ENCODE results near the gene KCNAB2.
"Not testable (repeated sequence)": the region's sequence is repeated elsewhere in the genome, so short reads cannot be mapped to it uniquely, and the experiment has no call there.

KCNAB2 gene

DNA sequence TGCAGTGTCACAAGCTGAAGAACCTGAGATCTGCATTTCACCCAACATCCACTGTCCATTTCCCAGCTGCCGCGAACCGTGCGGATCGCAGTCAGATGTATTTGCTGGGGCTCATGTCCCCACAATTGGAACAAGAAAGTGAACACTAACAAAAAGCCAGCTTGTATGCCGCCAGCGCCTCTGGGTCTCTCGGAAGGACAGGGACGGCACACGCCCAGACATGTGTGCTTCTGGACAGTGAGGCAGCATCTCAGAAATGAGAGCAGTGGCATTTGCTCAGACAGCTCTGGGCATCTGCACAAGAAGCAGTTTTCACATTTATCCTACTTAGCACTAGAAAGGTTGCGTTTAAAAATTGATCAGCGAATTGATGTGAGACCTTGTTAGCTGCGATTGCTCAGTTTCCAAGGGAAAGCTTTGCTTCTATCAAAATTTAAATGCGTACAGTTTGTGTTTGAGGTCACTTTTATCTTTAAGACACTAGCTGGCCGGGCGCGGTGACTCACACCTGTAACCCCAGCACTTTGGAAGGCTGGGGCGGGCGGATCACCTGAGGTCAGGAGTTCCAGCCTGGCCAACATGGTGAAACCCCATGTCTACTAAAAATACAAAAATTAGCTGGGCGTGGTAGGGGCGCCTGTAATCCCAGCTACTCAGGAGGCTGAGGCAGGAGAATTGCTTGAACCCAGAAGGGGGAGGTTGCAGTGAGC, 28.7 kb downstream of the KCNAB2 start:
- no peak for TF ChIP-seq Cebpa-rat (IDR thresholded peaks at IDR 0.05)
- no peaks in the 10 kb centered on the region for H3K9me3 ChIP-seq
- no peak overlapping the region for H3K9ac ChIP-seq
- H3K27me3 ChIP-seq = no peaks in the 10 kb centered on the region
- H3K36me3 ChIP-seq = peaks cover 95% of the 10 kb centered on the region
- no peak overlapping the region for H3K4me2 ChIP-seq
- H3K4me3 ChIP-seq = no peak overlapping the region
- H3K27ac ChIP-seq = no peak overlapping the region
- H4K20me1 ChIP-seq = peaks cover 99% of the 10 kb centered on the region
- H3K4me1 ChIP-seq = peaks cover 35% of the 10 kb centered on the region

GRCh38 chr1:6075748-6076147, 30.1 kb downstream of the KCNAB2 start:
- no peak for TF ChIP-seq Cebpa-rat (IDR thresholded peaks at IDR 0.05)
- H3K27me3 ChIP-seq = no peaks in the 10 kb centered on the region

GRCh38 chr1:6077061-6077460, 31.4 kb downstream of the KCNAB2 start:
- H3K4me3 ChIP-seq, H3K27ac ChIP-seq, H3K4me2 ChIP-seq, H3K27me3 ChIP-seq, H3K9ac ChIP-seq, H3K9me3 ChIP-seq: not testable (repeated sequence)
- peaks cover 87% of the 10 kb centered on the region for H3K36me3 ChIP-seq
- peaks cover 99% of the 10 kb centered on the region for H4K20me1 ChIP-seq
- peaks cover 49% of the 10 kb centered on the region for H3K4me1 ChIP-seq

More at GRCh38 chr1:6075748-6076147, 30.1 kb downstream of the KCNAB2 start:
- no peak overlapping the region for H3K4me2 ChIP-seq
- no peaks in the 10 kb centered on the region for H3K9me3 ChIP-seq
- no peak overlapping the region for H3K4me3 ChIP-seq
- peaks cover 49% of the 10 kb centered on the region for H3K4me1 ChIP-seq
- peaks cover 87% of the 10 kb centered on the region for H3K36me3 ChIP-seq
- no peak overlapping the region for H3K9ac ChIP-seq
- H4K20me1 ChIP-seq = peaks cover 99% of the 10 kb centered on the region
- H3K27ac ChIP-seq = no peak overlapping the region

- no peaks in the 10 kb centered on the region for H3K27me3 ChIP-seq
- peaks cover 87% of the 10 kb centered on the region for H3K36me3 ChIP-seq
- no peak overlapping the region for H3K4me2 ChIP-seq
- no peak overlapping the region for H3K4me3 ChIP-seq
- H3K4me1 ChIP-seq = peaks cover 50% of the 10 kb centered on the region
- no peaks in the 10 kb centered on the region for H3K9me3 ChIP-seq
- H4K20me1 ChIP-seq = peaks cover 99% of the 10 kb centered on the region
- no peak overlapping the region for H3K27ac ChIP-seq
- no peak for TF ChIP-seq Cebpa-rat (IDR thresholded peaks at IDR 0.05)
- H3K9ac ChIP-seq = no peak overlapping the region
These were observed 31.8 kb downstream of the KCNAB2 start for GRCh38 chr1:6077506-6077905.

DNA sequence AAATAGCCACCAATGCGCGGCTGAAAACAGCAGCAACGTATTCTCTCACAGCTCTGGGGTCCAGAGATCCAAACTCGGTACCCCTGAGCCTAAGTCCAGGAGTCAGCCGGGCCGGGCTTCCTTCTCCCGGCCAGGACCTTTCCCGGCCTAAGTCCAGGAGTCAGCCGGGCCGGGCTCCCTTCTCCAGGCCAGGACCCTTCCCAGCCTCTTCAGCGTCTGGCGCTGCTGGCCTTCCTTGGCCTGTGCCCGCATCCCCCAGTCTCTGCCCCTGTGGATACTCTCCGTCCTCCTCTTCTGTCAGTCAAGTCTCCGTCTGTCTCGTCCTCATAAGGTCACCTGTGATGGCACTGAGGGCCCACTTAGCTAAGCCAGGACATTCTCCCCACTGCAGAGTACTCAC, 32.2 kb downstream of the KCNAB2 start:
- H3K4me1 ChIP-seq = peaks cover 50% of the 10 kb centered on the region
- H4K20me1 ChIP-seq = peaks cover 99% of the 10 kb centered on the region
- H3K9ac ChIP-seq = no peak overlapping the region
- H3K4me2 ChIP-seq = peak overlapping the region; percentile 78; the same call in 1 of the 2 replicates
- no peak overlapping the region for H3K27ac ChIP-seq
- no peaks in the 10 kb centered on the region for H3K9me3 ChIP-seq
- H3K4me3 ChIP-seq = no peak overlapping the region
- TF ChIP-seq Cebpa-rat (IDR thresholded peaks at IDR 0.05) = no peak
- H3K36me3 ChIP-seq = peaks cover 87% of the 10 kb centered on the region
- H3K27me3 ChIP-seq = no peaks in the 10 kb centered on the region

- Histone ChIP-seq H3K4me1 (peaks cover 50% of the 10 kb centered on the region), H3K4me2 (peak overlapping the region; percentile 78), H3K9ac (0 out of 2 replicates have a peak overlapping the region, but pooled peaks have one; percentile 19), H3K27me3 (no peaks in the 10 kb centered on the region), H3K36me3 (peaks cover 85% of the 10 kb centered on the region), H3K27ac (peak overlapping the region; percentile 52; the same call in 1 of the 2 replicates), H3K9me3 (no peaks in the 10 kb centered on the region), H3K4me3 (no peak overlapping the region; the same call in 1 of the 2 replicates), H4K20me1 (peaks cover 97% of the 10 kb centered on the region)
- no peak for TF ChIP-seq Cebpa-rat (IDR thresholded peaks at IDR 0.05)
These were observed 34.8 kb downstream of the KCNAB2 start for GRCh38 chr1:6080469-6080868.

DNA sequence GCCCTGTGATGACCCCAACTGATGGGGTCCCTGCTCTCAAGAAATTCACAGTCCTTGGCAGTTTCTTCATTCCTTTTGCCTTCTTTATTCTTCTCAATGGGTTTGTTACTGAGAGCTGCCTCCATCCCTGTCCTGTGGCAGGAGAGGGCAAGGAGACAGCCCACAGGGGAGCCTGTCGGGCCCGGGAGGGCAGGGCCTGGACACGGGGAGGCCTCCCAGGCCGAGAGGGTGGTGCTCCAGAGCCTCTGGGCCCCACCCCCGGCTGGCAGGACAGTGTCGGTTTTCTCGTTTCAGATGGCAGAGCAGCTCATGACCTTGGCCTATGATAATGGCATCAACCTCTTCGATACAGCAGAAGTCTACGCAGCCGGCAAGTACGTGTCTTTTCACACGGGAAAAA, 36.2 kb downstream of the KCNAB2 start:
- no peaks in the 10 kb centered on the region for H3K9me3 ChIP-seq
- H4K20me1 ChIP-seq = peaks cover 86% of the 10 kb centered on the region
- H3K27ac ChIP-seq = no peak overlapping the region; the same call in 1 of the 2 replicates
- peaks cover 50% of the 10 kb centered on the region for H3K4me1 ChIP-seq
- H3K27me3 ChIP-seq = no peaks in the 10 kb centered on the region
- no peak overlapping the region for H3K4me2 ChIP-seq
- no peak overlapping the region for H3K9ac ChIP-seq
- TF ChIP-seq Cebpa-rat (IDR thresholded peaks at IDR 0.05) = no peak
- H3K4me3 ChIP-seq = no peak overlapping the region
- H3K36me3 ChIP-seq = peaks cover 76% of the 10 kb centered on the region

DNA sequence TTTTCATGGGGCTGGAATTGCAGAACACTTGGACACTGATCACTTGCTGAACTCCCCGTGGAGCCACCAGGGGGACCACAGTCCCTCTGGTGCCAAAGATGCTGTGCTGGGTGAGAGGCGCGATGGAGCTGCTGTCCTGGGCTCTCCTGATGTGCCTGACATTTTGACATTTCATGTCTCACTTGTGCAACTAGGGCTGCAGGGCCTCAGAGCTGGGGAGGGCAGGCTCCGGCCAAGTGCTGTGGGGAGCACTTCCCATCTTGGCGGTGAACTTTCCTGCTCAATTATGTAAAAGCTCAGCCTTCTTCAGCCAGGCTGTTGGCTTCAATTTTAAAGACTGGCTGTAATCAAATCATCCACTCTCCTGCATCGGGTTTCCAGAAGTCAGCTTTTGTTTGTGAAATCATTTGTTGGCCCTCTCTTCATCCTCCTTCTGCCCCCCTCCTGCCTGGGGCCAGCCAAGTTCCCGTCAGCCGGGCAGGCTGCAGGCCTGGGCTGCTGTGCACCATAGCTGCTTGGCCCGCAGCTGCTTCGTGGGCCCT, 36.8 kb downstream of the KCNAB2 start:
- peaks cover 53% of the 10 kb centered on the region for H3K4me1 ChIP-seq
- H3K36me3 ChIP-seq = peaks cover 73% of the 10 kb centered on the region

DNA sequence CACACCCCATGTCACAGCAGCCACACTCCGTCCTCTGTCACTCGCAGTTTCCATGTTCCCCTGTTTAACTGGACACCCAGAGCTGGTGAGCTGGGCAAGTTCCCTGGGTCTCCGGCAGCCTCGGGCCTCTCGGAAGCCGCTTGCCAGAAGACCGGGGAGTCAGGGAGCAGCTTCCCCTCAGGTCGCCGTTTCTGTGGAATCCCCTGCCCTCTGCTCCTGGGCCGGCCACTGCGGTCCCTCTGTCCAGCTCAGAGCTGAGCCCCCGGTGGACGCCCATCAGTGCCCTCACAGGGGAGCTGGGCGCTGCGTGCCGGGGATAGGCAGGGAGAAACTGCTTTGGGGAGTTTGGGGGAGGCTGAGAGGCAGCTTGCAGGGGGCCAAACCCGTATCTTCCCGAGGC, 37.7 kb downstream of the KCNAB2 start:
- TF ChIP-seq Cebpa-rat (IDR thresholded peaks at IDR 0.05) = no peak
- Histone ChIP-seq H3K4me2 (no peak overlapping the region), H3K27ac (no peak overlapping the region; the same call in 1 of the 2 replicates), H3K4me1 (peaks cover 45% of the 10 kb centered on the region), H3K36me3 (peaks cover 66% of the 10 kb centered on the region), H4K20me1 (peaks cover 71% of the 10 kb centered on the region), H3K9me3 (no peaks in the 10 kb centered on the region), H3K27me3 (no peaks in the 10 kb centered on the region), H3K4me3 (no peak overlapping the region), H3K9ac (no peak overlapping the region)

More for the DNA sequence above, 36.8 kb downstream of the KCNAB2 start:
- no peak overlapping the region for H3K4me2 ChIP-seq
- no peaks in the 10 kb centered on the region for H3K27me3 ChIP-seq
- no peak overlapping the region for H3K4me3 ChIP-seq
- no peak for TF ChIP-seq Cebpa-rat (IDR thresholded peaks at IDR 0.05)
- no peak overlapping the region for H3K9ac ChIP-seq
- peaks cover 80% of the 10 kb centered on the region for H4K20me1 ChIP-seq
- no peak overlapping the region; the same call in 1 of the 2 replicates for H3K27ac ChIP-seq
- no peaks in the 10 kb centered on the region for H3K9me3 ChIP-seq

DNA sequence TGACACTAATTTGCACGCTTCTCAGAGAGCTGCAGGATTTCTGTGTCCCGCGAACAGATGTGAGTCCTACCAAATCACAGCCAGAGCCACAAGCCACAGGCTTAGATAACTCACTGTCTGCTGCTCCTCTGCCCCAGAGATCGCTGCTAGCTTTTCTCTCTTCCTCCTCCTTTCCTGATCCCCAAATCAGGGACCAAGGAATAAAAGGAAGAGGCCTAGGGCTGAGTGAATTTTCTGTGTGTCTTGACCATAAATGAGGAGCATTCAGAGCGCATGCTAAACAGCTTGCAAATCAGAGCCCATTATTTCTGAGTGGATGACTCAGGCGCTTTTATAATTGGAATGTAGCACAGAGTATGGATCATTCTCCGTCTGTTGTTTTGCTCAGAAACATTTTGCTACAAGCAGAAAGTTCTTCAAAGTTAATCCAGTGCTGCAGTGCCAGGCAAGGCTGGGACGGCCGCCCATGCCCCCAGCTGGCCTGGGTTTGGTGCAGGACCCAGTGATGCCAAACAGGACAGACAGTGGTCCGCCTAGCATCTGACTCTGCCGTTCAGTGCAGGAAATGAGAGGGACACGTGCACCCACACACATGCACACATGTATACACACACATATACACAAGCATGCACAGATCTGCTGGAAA, 38.2 kb downstream of the KCNAB2 start:
- no peaks in the 10 kb centered on the region for H3K9me3 ChIP-seq
- H3K4me3 ChIP-seq = no peak overlapping the region
- H4K20me1 ChIP-seq = peaks cover 66% of the 10 kb centered on the region
- no peak overlapping the region; the same call in 1 of the 2 replicates for H3K27ac ChIP-seq
- H3K9ac ChIP-seq = no peak overlapping the region
- H3K27me3 ChIP-seq = no peaks in the 10 kb centered on the region
- H3K4me1 ChIP-seq = peaks cover 40% of the 10 kb centered on the region
- no peak for TF ChIP-seq Cebpa-rat (IDR thresholded peaks at IDR 0.05)
- peaks cover 63% of the 10 kb centered on the region for H3K36me3 ChIP-seq
- no peak overlapping the region for H3K4me2 ChIP-seq
